Kidney (tissue), 14 donors: ENCODE data around the gene FARP1. TPM values are rescaled to one million over a fixed set of nuclear protein-coding genes. Genes with fewer than 3 reads are reported as not detected.

Experiments
- DNase-seq, 5 donors: peaks; one replicate each; pipeline ENCODE4 v3.0.0-alpha.2; 2013 to 2020
- FAIRE-seq: peaks from 2 replicates; lab custom pipeline; 2012; peaks lifted over from hg19 to GRCh38; lab: Jason Lieb, UNC
- H3K27ac ChIP-seq, 2 donors: one replicate each; pipeline ENCODE4 v1.7.0; 2013; ENCODE audit warnings: low read depth in 2 of 2, low read length in 2 of 2, inconsistent platforms in 1 of 2
- H3K27me3 ChIP-seq: one replicate; pipeline ENCODE4 v1.7.1; 2013; ENCODE audit warnings: low read length, inconsistent platforms; ENCODE audit not compliant: control insufficient read depth, insufficient read depth
- H3K36me3 ChIP-seq, 3 donors: one replicate each; pipeline versions ENCODE4 v1.7.0 to v1.7.1; 2013; ENCODE audit warnings: low read length in 3 of 3, control low read depth in 1 of 3, inconsistent platforms in 1 of 3; ENCODE audit not compliant: insufficient read depth in 3 of 3, control insufficient read depth in 2 of 3
- H3K4me1 ChIP-seq, 3 donors: one replicate each; pipeline versions ENCODE4 v1.7.0 to v1.7.1; 2013; ENCODE audit warnings: low read length in 3 of 3, inconsistent platforms in 1 of 3, low read depth in 1 of 3; ENCODE audit not compliant: control insufficient read depth in 2 of 3, insufficient read depth in 2 of 3
- H3K4me3 ChIP-seq, 3 donors: one replicate each; pipeline versions ENCODE4 v1.7.0 to v1.8.1; 2013; ENCODE audit warnings: low read length in 3 of 3, control low read depth in 1 of 3, inconsistent platforms in 1 of 3
- H3K9ac ChIP-seq, 3 donors: one replicate each; pipeline versions ENCODE4 v1.7.0 to v1.7.1; 2013; ENCODE audit warnings: low read length in 3 of 3, control low read depth in 1 of 3, inconsistent platforms in 1 of 3
- H3K9me3 ChIP-seq, 3 donors: one replicate each; pipeline versions ENCODE4 v1.7.0 to v1.7.1; 2013; ENCODE audit warnings: low read length in 3 of 3, control low read depth in 1 of 3, inconsistent platforms in 1 of 3; ENCODE audit not compliant: control insufficient read depth in 2 of 3, insufficient read depth in 1 of 3
- intact Hi-C: fragments of 100-400 bp; cut with DNase I; formaldehyde crosslinking; loops from one replicate; pipeline ENCODE4 v1.11.1; 2022
- polyA plus RNA-seq: library from polyadenylated mRNA; stranded (reverse); fragments of 350-450 nt; fragmentation: Illumina TruSeq; extraction: RNeasy Lipid Tissue Mini Kit (QIAGEN cat#74804); gene quantifications from one replicate; pipeline ENCODE4 v1.2.3, GENCODE V29; 2014; ENCODE audit warnings: low read depth, low replicate concordance; ENCODE audit not compliant: insufficient read depth
- total RNA-seq: library from RNA; stranded (reverse); fragmentation: NEBNext Ultra II Directional; extraction: Animal tissue kit (Norgen Biotek cat#: 25700); gene quantifications from one replicate; pipeline ENCODE4 v1.2.1, GENCODE V29; 2021
- TF ChIP-seq, protein P1 (sequence below): IDR thresholded peaks from 3 replicates; pipeline ENCODE4 v1.5.1; 2012; ENCODE audit warnings: mild to moderate bottlenecking, moderate library complexity, borderline replicate concordance; ENCODE audit not compliant: insufficient read depth; ENCODE audit errors: extremely low read depth
- donor health status: control.
- donor health status: control.
- donor health status: control.
- donor health status: control.
- donor health status: control.
- donor health status: DM: yes; HTN: yes; CAD: no.
- donor health status: Normal renal cell carcinoma (clear cell type).

FARP1 gene
- total and polyA plus RNA-seq, 2 donors from 2014 or later: 123 to 229 TPM

DNA sequence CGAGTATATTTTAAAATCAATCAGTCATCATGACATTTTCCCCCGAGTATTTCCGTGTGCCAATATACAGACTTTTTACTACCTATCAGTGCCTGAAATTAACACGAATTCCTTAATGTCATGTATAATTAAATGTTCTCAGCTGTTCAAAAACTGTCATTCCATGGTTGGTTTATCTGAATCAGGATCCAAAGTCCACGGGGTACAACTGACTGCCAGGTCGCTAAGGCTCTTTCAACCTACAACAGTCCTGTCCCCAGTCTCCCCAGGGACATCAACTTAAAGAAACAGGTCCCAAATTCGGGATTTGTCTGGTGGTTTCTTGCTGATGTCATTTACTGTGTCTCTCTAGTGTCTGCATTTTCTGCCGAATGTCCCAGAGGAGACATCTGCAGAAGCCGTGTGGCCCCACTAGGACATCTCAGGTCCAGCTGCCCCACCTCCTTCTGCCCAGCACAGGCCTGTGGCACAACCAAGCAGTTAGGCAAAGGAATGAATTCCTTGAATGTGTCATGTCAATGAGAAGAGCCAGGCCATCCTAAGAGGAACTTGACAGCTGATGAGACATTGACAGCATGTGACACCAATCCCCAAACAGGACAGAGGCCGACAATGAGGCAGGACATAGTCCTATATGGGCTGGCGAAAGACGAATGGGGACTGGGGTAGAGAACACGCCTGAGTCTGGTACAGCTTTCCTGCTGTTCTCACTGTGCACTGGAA is 324.5 kb downstream of the FARP1 start:
- TF ChIP-seq, protein P1, sequence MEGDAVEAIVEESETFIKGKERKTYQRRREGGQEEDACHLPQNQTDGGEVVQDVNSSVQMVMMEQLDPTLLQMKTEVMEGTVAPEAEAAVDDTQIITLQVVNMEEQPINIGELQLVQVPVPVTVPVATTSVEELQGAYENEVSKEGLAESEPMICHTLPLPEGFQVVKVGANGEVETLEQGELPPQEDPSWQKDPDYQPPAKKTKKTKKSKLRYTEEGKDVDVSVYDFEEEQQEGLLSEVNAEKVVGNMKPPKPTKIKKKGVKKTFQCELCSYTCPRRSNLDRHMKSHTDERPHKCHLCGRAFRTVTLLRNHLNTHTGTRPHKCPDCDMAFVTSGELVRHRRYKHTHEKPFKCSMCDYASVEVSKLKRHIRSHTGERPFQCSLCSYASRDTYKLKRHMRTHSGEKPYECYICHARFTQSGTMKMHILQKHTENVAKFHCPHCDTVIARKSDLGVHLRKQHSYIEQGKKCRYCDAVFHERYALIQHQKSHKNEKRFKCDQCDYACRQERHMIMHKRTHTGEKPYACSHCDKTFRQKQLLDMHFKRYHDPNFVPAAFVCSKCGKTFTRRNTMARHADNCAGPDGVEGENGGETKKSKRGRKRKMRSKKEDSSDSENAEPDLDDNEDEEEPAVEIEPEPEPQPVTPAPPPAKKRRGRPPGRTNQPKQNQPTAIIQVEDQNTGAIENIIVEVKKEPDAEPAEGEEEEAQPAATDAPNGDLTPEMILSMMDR: no peak
- Histone ChIP-seq H3K4me3 (no peak overlapping the region), H3K9me3 (no peaks in the 10 kb centered on the region), H3K36me3 (peaks cover 3 to 33% (median 33%) of the 10 kb centered on the region in 3 donors), H3K27me3 (no peaks in the 10 kb centered on the region), H3K9ac (no peak overlapping the region), H3K4me1 (peaks cover 2 to 4% (median 3%) of the 10 kb centered on the region in 3 donors), H3K27ac (no peak overlapping the region)
- DNase-seq: peak in 1 of 5 donors; percentile 39
- FAIRE-seq: no peak
- intact Hi-C loops: no loop called here

DNA sequence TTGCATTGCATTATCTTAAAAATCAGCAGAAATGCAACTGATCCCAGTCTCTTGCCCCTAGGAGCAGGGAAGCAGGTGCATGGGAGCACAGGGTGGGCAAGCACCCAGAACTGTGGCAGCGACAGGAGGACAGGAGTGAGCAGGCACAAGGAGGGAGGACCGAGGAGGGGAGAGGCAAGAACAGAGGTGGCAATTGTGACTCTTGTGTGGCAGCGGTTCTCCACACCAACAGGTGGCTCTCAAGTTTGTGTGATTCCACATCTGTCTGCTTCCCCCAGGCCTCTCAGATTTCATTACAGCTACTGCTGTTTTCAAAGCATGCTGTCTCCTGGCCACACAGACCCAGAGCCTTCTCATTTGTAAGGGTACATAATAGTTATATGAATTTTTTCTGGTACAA is 325.5 kb downstream of the FARP1 start:
- Histone ChIP-seq H3K9ac (no peak overlapping the region), H3K4me3 (no peak overlapping the region), H3K36me3 (peaks cover 3 to 33% (median 25%) of the 10 kb centered on the region in 3 donors), H3K4me1 (peaks cover 2 to 4% (median 3%) of the 10 kb centered on the region in 3 donors), H3K27ac (no peak overlapping the region), H3K27me3 (no peaks in the 10 kb centered on the region), H3K9me3 (no peaks in the 10 kb centered on the region)
- intact Hi-C loops: no loop called here
- TF ChIP-seq, protein P1: no peak
- DNase-seq: peak in 4 of 5 donors; percentile 29 to 83 (median 75)
- no peak for FAIRE-seq

DNA sequence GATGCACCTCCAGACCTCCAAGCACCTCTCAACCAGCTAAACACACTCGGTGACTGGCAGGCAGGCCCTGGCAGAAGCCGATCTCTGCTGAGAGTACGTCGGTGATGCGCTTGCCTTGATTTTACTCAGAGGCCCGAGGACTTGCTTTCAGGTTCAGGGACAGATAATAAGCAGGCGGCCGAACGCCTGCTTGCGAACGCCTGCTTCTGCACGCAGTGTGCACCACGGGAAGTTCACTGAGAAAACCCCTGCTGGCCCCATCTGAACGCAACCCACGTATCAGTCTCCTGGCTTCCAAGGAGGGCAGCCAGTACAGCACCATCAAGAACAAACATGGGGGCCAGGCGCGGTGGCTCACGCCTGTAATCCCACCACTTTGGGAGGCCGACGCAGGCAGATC is 326.0 kb downstream of the FARP1 start:
- FAIRE-seq (no peak), DNase-seq (peak in 1 of 5 donors; percentile 61)
- TF ChIP-seq, protein P1: no peak
- Histone ChIP-seq H3K9ac (no peak overlapping the region), H3K9me3 (no peaks in the 10 kb centered on the region), H3K4me3 (no peak overlapping the region), H3K27ac (no peak overlapping the region), H3K36me3 (peaks cover 6 to 37% (median 23%) of the 10 kb centered on the region in 3 donors), H3K4me1 (peaks cover 3 to 7% (median 4%) of the 10 kb centered on the region in 3 donors), H3K27me3 (no peaks in the 10 kb centered on the region)
- intact Hi-C loops: no loop called here
